GM06990 (cell line): ENCODE data around the gene SPINK4.
A peak's percentile ranks its signal among the peaks of the same experiment; 100 is the strongest.

Experiments used
- DNase-seq: peaks from one replicate; pipeline ENCODE4 v3.0.0-alpha.2; 2011; ENCODE audit not compliant: insufficient read length; ENCODE audit errors: extremely low read depth
- H3K27me3 ChIP-seq: replicated peaks from 2 replicates; pipeline ENCODE4 v1.6.0; 2011; ENCODE audit warnings: low read length; ENCODE audit not compliant: control insufficient read depth, insufficient read depth
- H3K36me3 ChIP-seq: 2 replicates; pipeline ENCODE4 v1.5.1; 2011; ENCODE audit warnings: low read length; ENCODE audit not compliant: control insufficient read depth, insufficient read depth
- H3K4me3 ChIP-seq: replicated peaks from 2 replicates; pipeline ENCODE4 v1.5.1; 2011; ENCODE audit warnings: low read depth, mild to moderate bottlenecking, control low read depth, low read length
- CTCF ChIP-seq: IDR thresholded peaks from 2 replicates; pipeline ENCODE4 v1.5.1; 2011; ENCODE audit warnings: low read length, control low read depth, mild to moderate bottlenecking, inconsistent platforms; ENCODE audit not compliant: insufficient read depth, poor library complexity, severe bottlenecking

SPINK4 gene

GRCh38 chr9:33263131-33264002 is 23.4 kb downstream of the SPINK4 start:
- H3K4me3 ChIP-seq = peak overlapping the region; percentile 99
- H3K27me3 ChIP-seq = no peaks in the 10 kb centered on the region
- peaks cover 9% of the 10 kb centered on the region for H3K36me3 ChIP-seq
- TF ChIP-seq CTCF = no peak
- no peak for DNase-seq

- no peak for TF ChIP-seq CTCF
- H3K4me3 ChIP-seq = peak overlapping the region; percentile 99
- peaks cover 5% of the 10 kb centered on the region for H3K36me3 ChIP-seq
- H3K27me3 ChIP-seq = no peaks in the 10 kb centered on the region
- DNase-seq = no peak
These were observed 24.1 kb downstream of the SPINK4 start for GRCh38 chr9:33264003-33264472.

- peaks cover 4% of the 10 kb centered on the region for H3K36me3 ChIP-seq
- TF ChIP-seq CTCF = peak; percentile 31
- H3K4me3 ChIP-seq = peak within 1 kb of the TSS; percentile 99
- H3K27me3 ChIP-seq = no peaks in the 10 kb centered on the region
- DNase-seq = peak; percentile 97
These were observed 24.7 kb downstream of the SPINK4 start, which contains the start of the genes BAG1 and CHMP5 for GRCh38 chr9:33264473-33265177. Gene BAG1 (minus strand): TSS chr9:33264708. Gene CHMP5 (plus strand): TSS chr9:33265049. CDS start chr9:33265079, 30 bp downstream.

GRCh38 chr9:33265211-33265865 is 25.4 kb downstream of the SPINK4 start:
- Histone ChIP-seq H3K36me3 (peaks cover 3% of the 10 kb centered on the region), H3K4me3 (peak overlapping the region; percentile 88), H3K27me3 (no peaks in the 10 kb centered on the region)
- TF ChIP-seq CTCF = no peak
- DNase-seq = no peak

GRCh38 chr9:33267151-33267767 is 27.3 kb downstream of the SPINK4 start:
- no peak for DNase-seq
- H3K27me3 ChIP-seq = no peaks in the 10 kb centered on the region
- H3K4me3 ChIP-seq = no peak overlapping the region
- no peak for TF ChIP-seq CTCF
- H3K36me3 ChIP-seq = peaks cover 9% of the 10 kb centered on the region
